Pancreas (tissue), 10 donors: Measurements from ENCODE around the gene KAT7. TPM values are rescaled to one million over a fixed set of nuclear protein-coding genes. Genes with fewer than 3 reads are reported as not detected.

Source experiments
- ATAC-seq, 4 donors: fragments of 200-7000 bp; cut with Tn5 transposase; one replicate each; pipeline versions ENCODE4 v1.8.0 to v1.9.1; 2020; ENCODE audit warnings: mild to moderate bottlenecking in 4 of 4, moderate library complexity in 4 of 4
- DNase-seq, 6 donors: peaks; one replicate each; pipeline ENCODE4 v3.0.0-alpha.2; 2020
- FAIRE-seq: peaks from 2 replicates; lab custom pipeline; 2012; peaks lifted over from hg19 to GRCh38; lab: Jason Lieb, UNC
- H3K27ac ChIP-seq, 4 donors: fragments of 200-600 bp; sonication (generic); 1 replicate in 3 of 4; 2 replicates in 1 of 4; pipeline versions ENCODE4 v1.5.0 to v1.8.0; 2020
- H3K27me3 ChIP-seq, 4 donors: fragments of 200-600 bp; one replicate each; pipeline ENCODE4 v1.8.0; 2021
- H3K36me3 ChIP-seq, 3 donors: fragments of 200-600 bp; sonication (generic) in 1 of 3; one replicate each; pipeline versions ENCODE4 v1.5.0 to v1.8.0; 2020 to 2021
- H3K4me1 ChIP-seq, 3 donors: fragments of 200-600 bp; one replicate each; pipeline ENCODE4 v1.8.0; 2021
- H3K4me3 ChIP-seq, 4 donors: fragments of 200-600 bp; sonication (generic) in 2 of 4; one replicate each; pipeline versions ENCODE4 v1.5.0 to v1.8.0; 2020 to 2021
- H3K9me3 ChIP-seq, 4 donors: fragments of 200-600 bp; one replicate each; pipeline ENCODE4 v1.8.0; 2021
- CTCF ChIP-seq, 4 donors: fragments of 200-600 bp; sonication (generic) in 3 of 4; IDR thresholded peaks; one replicate each; pipeline versions ENCODE4 v1.5.0 to v1.8.0; 2021; ENCODE audit warnings: antibody characterized with exemption in 4 of 4
- WGBS, 2 donors: extraction: QIAGEN DNeasy Blood & Tissue Kit; methylation state at CpG; one replicate each; pipeline ENCODE4 v1.1.7; 2013; 5-methylcytosine and 5-hydroxymethylcytosine counted together
- intact Hi-C, 3 donors: fragments of 100-400 bp; cut with DNase I; formaldehyde crosslinking; loops; one replicate each; pipeline versions ENCODE4 v1.11.1 to v1.14.2; 2022
- polyA plus RNA-seq, 2 donors: library from polyadenylated mRNA; stranded (reverse); fragments of 200-250 nt; gene quantifications; one replicate each; pipeline ENCODE4 v1.2.3, GENCODE V29; 2013
- total RNA-seq, 6 donors: library from RNA; stranded (reverse); fragmentation: NEBNext Ultra II Directional in 4 of 6; extraction: Animal tissue kit (Norgen Biotek cat#: 25700) in 4 of 6; gene quantifications; one replicate each; pipeline versions ENCODE4 v1.2.1 to v1.2.4, GENCODE V29; 2021 to 2023
- donor health status: healthy with polysubstance abuse.
- donor health status: DM: no; HTN: no; CAD: no; lungs with moderate emphysema.
- donor health status: DM: no; HTN: no; CAD: no.
- donor health status: control.
- donor health status: control.
- donor health status: Bipolar disorder and iron deficiency.
- donor health status: DM: yes; HTN: yes; CAD: no.
- donor health status: DM: no; HTN: no; CAD: no.
- donor health status: DM: no; HTN: no; CAD: no.
- donor health status: DM: yes; HTN: yes; CAD: no.

Gene KAT7
- total and polyA plus RNA-seq, 8 donors: 3.5 to 31.5 (median 19.1) TPM

GRCh38 chr17:49777563-49777962 is 10.9 kb upstream of the KAT7 start:
- FAIRE-seq: no peak
- TF ChIP-seq CTCF (IDR thresholded peaks at IDR 0.05): no peak
- intact Hi-C loops: loop anchor here in 2 of 3 donors (5.0 to 10.0 kb wide), 2 partner anchors 203 to 205 kb away; partner anchors contain the start of gene NXPH3 (in 1 of the 2)
- Histone ChIP-seq H3K9me3 (no peaks in the 10 kb centered on the region), H3K4me1 (no peaks in the 10 kb centered on the region), H3K4me3 (no peak overlapping the region), H3K36me3 (no peaks in the 10 kb centered on the region), H3K27ac (no peak overlapping the region), H3K27me3 (no peaks in the 10 kb centered on the region)
- no peak for ATAC-seq
- DNase-seq: no peak
- WGBS, 2 donors: 56 to 80% methylated on average over 2 of the region's 2 CpGs

GRCh38 chr17:49779156-49779738 is 9.2 kb upstream of the KAT7 start:
- ATAC-seq: no peak
- no peaks in the 10 kb centered on the region for H3K9me3 ChIP-seq
- FAIRE-seq: no peak
- DNase-seq: no peak
- H3K4me1 ChIP-seq: no peaks in the 10 kb centered on the region
- WGBS, 2 donors: 79 to 91% methylated on average over 2 of the region's 2 CpGs
- H3K27ac ChIP-seq: no peak overlapping the region
- H3K27me3 ChIP-seq: no peaks in the 10 kb centered on the region
- H3K4me3 ChIP-seq: no peak overlapping the region
- no peaks in the 10 kb centered on the region for H3K36me3 ChIP-seq
- no peak for TF ChIP-seq CTCF (IDR thresholded peaks at IDR 0.05)
- intact Hi-C loops: loop anchor here in 2 of 3 donors (5.0 to 10.0 kb wide), 2 partner anchors 204 to 207 kb away; partner anchors contain the start of gene NXPH3 (in 1 of the 2)

- ATAC-seq: peak; percentile 68 to 93 (median 89)
- 7 to 10% methylated on average over 2 of the region's 2 CpGs for WGBS, 2 donors
- intact Hi-C loops: loop anchor here in 2 of 3 donors (5.0 to 10.0 kb wide), 2 partner anchors 205 to 207 kb away; partner anchors contain the start of gene NXPH3 (in 1 of the 2)
Observed at GRCh38 chr17:49779739-49780231, 8.7 kb upstream of the KAT7 start.

GRCh38 chr17:49783071-49783715 is 5.3 kb upstream of the KAT7 start:
- DNase-seq (no peak), ATAC-seq (no peak), FAIRE-seq (no peak)
- H3K9me3 ChIP-seq: no peaks in the 10 kb centered on the region
- 55 to 67% methylated on average over 3 of the region's 3 CpGs for WGBS, 2 donors
- TF ChIP-seq CTCF (IDR thresholded peaks at IDR 0.05): no peak
- no peaks in the 10 kb centered on the region for H3K27me3 ChIP-seq
- intact Hi-C loops: no loop called here
- H3K36me3 ChIP-seq: no peaks in the 10 kb centered on the region
- no peak overlapping the region for H3K4me3 ChIP-seq
- peaks cover 0 to 7% (median 5%) of the 10 kb centered on the region in 3 donors for H3K4me1 ChIP-seq
- H3K27ac ChIP-seq: no peak overlapping the region

More at GRCh38 chr17:49779739-49780231, 8.7 kb upstream of the KAT7 start:
- DNase-seq (peak in 2 of 6 donors; percentile 23 to 43), FAIRE-seq (no peak)
- peak in 3 of 4 donors; percentile 10 to 28 (median 18) for TF ChIP-seq CTCF (IDR thresholded peaks at IDR 0.05)
- Histone ChIP-seq H3K9me3 (no peaks in the 10 kb centered on the region), H3K27me3 (no peaks in the 10 kb centered on the region), H3K27ac (no peak overlapping the region), H3K36me3 (no peaks in the 10 kb centered on the region), H3K4me3 (no peak overlapping the region), H3K4me1 (no peaks in the 10 kb centered on the region)
